GM19099 (cell line): ENCODE results near the gene LARGE2.

ENCODE experiments used
- POLR2A ChIP-seq: IDR thresholded peaks from 3 replicates; pipeline ENCODE4 v1.6.1; 2011; ENCODE audit warnings: low read depth; ENCODE audit not compliant: insufficient read length; ENCODE audit errors: extremely low read depth

LARGE2 gene

DNA sequence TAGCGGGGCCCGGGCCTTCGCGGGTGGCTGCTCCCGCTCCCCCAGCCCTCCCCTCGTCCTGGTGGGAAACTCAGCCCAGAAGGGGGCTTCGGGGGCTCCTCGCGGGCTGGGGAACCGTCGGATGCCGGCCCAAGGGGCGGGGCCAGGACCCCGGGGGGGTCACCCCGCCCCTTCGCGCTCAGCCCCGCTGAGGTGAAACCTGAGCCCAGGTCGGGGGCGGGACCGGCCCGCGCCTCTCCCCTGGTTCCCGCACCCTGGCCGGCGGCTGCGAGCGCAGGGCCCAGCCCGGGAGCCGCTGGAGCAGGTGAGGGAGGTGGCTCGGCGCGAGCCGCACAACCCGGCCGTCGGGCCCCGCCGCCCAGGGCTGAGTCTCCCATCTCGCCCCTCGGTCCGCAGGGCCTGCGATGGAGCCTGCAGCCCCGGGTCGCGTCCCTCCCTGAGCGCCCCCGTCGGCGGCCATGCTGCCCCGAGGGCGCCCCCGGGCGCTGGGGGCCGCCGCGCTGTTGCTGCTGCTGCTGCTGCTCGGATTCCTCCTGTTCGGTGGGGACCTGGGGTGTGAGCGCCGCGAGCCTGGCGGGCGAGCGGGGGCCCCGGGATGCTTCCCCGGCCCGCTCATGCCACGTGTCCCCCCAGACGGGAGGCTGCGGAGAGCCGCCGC lies at the start of gene LARGE2:
Gene LARGE2, plus strand, starts transcription at position 232 of the 658 bp plus-strand sequence. Its CDS starts 227 bp downstream, at position 459.
- no peak for TF ChIP-seq POLR2A

DNA sequence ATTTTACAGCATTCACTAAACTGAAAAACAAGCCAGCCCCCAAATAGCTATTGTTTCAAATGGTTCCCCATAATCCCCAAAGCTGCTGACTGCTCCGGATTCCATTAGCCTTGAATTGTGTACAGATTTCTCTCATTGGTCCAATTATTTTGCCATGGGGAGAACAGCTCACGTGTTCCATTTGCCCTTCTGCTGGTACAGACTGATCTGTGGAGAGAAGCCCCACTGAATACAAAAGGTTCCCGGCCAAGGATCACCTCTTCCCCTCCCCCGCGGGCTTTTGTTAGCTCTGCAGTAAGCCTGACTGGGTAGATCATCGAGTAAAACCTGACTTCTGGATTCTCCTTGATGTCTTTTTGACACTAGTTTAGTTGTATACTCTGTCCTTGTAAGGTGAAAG lies 46.1 kb upstream of the LARGE2 start:
- TF ChIP-seq POLR2A: no peak

DNA sequence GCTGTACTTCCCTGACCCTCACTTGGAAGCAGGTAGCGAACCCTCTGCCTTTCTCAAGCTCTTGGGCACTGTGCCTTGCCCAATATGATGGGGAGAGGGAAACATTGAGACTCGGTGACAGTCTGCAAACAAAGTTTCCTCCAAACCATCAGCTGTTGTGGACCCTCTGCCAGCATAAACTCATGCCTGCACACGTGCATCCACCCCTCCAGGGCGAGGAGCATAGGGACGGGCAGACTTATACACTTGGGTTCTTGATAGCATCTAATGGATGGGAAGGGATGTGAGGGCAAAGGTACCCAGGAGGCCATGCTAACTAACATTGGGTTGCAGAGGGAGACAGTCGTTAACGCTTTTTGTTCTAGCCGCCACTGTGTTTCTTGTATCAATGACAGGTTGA lies 45.2 kb upstream of the LARGE2 start:
- no peak for TF ChIP-seq POLR2A

DNA sequence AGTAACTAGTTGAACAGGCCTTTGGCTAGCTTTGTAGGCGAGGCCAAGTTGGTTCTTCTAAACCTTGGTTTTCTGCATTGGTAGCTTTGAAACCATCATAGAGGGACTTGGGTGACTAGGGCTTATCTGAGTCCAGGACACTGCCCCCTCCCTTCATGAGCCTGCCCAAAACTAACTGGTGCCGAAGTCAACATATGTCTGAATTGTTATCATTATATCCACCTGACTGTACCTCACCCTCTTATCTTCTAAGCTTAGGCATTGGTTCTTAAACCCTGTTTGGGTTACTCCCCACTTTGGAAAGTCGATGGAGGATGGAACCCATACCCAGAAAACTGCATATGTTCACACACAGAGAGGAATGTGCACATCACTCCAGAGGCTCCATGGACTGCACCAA lies 44.6 kb upstream of the LARGE2 start:
- TF ChIP-seq POLR2A: no peak

DNA sequence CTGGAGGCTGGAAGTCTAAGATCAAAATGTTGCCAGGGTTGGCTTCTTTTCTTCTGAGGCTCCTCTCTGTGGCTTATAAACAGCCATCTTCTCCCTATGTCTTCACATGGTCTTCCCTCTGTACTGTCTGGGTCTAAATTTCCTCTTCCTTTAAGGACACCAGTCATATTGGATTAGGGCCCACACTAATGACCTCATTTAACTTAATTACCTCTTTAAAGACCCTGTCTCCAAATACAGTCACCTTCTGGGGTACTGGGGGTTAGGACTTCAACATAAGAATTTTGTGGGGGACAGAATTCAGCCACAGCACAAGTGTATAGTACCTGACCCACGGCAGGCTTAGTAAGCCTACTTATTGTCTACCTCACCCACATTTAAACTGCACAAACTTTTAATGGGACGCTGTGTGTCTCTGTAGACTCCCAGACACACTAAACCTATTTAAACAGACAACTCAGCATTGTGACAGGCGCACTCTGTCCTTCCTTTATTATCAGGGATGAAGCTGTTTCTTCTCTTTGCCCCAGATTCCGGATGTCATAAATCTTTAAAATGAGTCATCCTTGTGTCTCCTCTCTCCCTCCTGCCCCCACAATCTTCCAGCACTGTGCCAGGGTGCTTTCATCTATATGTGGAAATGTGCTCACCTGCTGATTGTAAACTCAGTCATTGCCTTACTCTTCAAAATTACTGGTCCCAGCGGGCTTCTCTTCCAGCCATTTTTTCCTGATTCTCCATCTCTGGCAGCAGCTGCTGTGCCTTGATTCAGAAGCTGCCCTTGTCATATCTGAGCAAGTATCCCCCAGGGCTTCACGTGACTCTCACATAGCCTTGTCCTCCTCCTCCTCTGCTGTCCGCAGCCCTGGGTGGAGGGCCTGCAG lies 42.4 kb upstream of the LARGE2 start:
- no peak for TF ChIP-seq POLR2A

DNA sequence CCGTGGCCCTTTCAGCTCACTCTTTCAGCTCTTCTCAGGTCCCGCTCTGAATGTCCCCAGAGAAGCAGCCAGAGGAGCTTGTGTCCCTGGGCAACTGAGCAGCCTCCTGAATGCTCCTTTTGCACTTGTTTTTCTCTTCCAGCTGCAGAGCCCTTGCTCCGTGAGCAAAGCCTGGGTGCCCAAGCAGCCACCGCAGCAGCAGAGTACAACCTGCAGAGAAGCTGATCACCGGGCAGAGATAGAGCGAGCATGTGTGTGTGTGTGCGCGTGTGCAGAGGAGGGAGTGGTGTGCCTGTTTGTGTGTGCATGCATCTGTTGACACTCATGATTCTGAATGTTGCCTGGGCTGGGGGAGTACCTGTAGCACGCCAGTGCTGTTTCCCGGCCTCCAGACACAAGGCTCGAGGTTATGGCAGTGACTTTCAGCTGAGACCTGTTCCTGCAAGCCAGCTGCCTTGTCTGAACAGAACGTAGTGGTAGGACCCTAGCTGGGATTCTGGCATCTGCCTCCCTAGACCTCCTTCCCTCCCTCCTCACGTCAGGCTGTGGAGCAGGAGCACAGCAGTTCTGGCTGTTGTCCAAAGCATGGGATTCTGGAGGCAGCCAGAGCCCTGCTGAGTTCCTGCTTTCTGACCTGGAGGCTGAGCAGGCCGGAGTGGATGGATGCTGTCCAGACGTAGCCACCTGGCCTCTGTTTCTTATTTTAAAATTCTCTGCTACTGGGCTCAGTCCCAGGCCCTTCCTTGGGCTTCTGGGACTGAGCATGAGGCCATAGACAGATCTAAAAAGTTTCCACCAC lies 41.5 kb upstream of the LARGE2 start:
- TF ChIP-seq POLR2A: no peak

DNA sequence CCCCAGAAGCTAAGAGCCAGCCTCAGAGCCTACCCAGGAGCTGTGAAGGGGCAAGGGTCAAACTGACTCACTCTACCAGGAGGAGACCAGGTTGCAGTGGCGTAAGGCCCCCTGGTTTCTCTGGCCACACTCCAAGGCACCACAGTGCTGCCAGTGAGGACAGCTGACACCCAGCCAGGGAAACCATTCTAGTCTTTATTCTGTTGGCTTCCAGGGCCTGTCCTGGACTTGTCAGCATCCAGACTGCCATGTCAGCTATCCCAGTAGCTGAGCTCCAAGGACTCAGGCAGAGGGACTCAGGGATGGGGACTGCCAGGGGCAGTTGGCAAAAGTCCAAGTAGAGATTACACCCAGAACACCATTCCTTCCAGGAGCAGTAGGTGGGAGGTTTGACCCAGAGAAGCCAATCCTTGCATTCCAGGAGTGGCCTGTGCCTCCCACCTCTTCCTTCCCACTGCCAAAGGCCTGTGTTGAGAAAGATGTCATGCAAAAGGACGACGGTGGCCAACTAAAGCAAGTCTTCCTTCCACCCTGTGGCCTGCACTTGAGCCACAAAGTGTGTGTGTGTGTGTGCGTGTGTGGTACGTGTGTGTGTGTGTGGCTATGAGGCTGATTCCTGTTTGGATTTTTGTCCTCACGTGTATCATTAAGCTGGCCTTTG lies 40.6 kb upstream of the LARGE2 start:
- no peak for TF ChIP-seq POLR2A

DNA sequence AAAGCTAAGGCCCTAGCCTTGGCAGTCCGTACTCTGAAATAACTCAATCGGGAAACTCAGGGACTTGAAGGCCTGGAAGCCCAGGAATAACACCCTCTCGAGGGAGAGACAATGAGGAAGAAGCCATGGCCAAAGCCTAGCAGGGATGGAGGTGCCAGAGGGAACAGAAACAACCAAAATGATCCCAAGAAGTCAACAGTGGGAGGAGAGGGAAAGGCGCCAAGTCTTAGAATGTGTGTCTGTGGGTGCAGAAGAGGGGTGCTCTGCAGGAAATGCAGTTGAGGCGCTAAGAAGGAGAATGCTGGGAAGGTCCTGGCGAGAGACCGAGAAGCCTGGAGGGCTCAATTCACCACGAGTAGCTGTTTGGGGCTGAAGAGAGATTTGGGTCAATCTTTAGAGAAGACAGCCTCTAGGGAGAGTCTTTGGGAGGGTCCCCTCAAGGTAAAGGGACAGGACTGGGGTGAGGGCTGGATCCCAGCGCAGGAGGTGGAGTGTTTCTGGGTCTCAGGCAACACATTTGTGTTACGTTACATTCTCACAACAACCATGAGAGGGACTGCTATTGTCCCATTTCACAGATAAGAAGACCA lies 37.8 kb upstream of the LARGE2 start:
- no peak for TF ChIP-seq POLR2A

DNA sequence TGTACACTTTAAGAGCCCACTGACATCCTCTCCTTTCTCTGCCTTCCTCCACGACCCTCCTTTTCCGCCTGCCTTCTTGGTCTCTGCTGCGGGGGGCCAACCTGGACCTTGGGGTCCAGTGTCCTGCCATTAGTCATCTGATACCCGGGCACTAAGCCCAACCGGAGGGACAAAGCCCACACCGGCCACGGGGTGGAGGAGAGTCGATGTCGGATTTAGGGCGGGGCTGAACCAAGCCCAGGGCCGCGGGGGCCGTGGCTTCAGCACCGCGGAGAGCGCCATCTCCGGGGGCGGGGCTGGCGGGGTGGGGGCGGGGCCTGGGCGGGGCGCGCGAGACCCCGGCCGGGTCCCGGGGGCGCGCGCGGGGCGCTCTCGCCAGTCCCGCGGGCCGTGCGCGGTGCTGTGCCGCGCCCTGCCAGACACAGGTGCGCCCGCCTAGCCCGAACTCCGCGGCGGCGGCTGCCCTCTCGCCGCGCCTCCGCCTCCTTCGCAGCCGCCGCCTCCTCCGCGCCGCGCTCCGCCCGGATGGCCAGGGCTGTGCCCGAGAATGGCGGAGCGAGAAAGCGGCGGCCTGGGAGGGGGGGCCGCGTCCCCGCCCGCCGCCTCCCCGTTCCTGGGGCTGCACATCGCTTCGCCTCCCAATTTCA lies 37.1 kb upstream of the LARGE2 start, which contains the start of gene MAPK8IP1:
Gene MAPK8IP1, plus strand, starts transcription at position 378 of the 647 bp plus-strand sequence. Its CDS starts 170 bp downstream, at position 548.
- no peak for TF ChIP-seq POLR2A

DNA sequence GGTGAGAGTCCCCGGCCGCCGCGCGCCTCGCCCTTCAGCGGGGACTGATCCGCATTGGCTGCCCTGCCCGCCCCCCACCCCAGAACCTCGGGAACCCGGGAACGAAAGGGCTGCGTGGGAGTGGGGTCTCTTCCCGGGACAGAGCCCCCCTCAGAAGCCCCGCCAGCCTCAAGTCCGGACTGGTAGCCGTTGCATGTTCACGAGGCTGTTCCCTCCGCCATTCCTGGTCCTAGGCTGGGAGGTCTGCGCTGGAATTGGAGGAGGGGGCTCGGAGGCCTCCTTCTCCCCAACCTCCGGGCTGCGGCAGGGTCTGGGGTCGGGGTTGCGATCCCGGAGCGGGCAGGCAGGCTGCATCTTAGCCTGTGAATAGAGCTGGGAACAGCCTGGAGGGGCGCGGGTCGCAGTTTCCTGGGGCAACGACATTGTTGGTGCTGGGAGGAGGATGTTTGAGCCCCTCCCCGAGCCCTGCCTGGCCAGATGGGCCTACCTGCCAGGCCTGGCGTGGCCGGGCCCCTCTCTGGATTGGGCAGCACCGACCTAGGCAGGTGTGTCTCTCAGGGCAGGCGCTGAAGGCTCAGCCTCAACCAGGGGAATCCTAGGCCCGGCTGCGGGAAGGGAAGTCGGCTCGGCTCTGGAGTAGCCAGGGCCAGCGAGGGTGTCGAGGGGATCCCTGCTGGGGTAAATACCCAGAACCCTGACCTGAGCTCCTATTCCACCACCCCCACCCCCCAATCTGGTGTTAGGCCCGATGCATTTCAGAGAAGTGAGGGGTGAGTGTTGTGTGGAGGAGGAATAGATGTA lies 36.3 kb upstream of the LARGE2 start:
- TF ChIP-seq POLR2A: no peak

DNA sequence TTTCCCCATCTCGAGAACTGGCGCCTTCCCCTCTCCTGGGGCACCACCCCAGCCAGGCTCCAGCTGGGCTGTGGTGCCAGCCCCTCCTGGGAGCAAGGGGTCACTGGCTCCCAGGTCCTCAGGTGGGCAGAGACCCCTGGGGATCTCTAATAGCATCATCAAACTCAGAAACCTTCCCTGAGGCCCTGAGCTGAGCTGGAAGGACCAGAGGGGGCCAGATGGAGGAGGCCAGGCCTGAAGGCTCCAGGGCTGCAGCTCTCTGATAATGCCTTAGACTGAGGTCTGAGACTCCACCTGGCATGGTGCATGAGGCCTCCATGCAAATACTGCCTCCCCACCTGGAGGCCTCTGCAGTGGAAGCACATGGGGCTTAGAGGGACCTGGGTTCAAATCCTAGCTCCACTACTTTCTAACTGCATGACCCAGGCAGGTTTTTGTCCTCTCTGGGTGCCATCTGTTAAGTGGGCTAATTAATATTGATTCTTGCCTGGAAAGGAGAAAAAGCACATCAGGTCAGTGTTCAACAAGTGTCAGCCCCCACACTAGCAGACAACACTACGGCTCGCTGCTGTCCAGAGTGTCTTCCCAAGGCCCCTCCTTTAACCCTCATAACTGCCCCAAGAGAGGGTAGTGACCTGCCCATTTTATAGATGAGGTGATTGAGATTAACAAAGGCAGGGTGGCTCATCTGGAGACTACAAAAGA lies 35.5 kb upstream of the LARGE2 start:
- TF ChIP-seq POLR2A: no peak

DNA sequence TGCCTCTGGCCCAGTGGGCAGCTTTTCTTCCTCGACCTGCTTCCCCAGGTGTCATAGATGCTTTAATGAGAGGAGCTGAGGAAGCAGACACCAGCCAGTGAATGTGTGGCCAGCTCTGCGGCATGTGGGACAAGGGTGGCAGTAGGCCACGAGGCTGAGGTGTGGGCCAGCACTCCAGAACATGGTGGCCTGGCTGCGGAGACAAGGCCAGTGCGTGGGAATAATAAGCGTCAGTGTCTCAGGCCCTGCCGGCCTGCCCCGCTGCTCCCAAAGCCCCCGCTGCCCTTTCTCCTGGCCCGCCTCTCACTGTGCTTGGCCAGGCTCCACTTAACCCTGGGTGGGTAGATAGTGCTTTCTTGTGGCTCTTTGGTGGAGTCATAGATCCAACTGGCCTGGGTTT lies 34.9 kb upstream of the LARGE2 start:
- TF ChIP-seq POLR2A: no peak
